ENCODE measurements around the gene MMAA.

MMAA gene

DNA sequence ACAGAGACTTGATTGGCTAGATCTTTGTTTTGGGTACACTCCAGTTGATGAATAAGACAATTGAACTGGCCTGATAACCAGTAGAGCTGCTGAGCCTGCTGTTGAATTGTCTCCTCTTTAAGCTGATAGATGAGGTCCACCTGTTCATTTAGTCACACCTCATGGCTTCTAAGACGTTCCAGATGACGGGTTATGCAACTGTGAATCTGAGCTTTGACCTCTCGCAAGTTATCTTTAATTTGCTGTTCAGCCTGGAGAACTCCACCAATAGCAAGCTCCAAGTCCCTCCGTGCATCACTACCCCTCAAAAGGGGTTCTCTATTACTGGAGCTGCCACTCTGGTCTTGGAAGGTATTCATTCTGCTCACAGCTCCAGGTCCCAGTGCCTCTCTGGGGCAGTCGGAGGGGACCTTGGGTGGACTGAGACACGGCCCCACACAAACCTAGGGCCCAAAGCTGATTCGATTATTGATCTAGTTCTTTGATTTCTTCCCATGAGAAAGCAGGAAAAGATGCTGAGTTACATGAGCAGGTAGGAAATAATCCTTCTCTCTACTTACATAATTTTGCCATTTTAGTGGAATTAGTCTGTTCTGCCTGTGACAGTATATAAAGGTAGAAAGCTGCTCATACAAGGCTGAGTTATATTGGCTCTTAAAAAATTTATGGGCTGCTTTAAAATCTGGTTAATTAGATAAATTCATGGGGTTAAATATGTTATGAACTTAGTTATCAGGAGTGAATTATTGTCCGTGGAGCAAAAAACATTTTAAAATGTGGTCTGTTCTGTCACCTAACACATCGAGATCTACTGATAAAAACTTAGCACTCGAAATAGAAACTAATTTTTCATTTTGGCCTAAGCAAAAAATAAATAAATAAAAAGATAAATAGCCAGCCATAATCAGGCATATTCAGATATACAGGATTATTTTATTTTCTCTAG lies 6.8 kb downstream of the MMAA start:
- TF ChIP-seq POLR2AphosphoS5 (IDR thresholded peaks at IDR 0.05; ENCODE audit: low read depth): no peak
- H3K4me3 ChIP-seq (replicated peaks; ENCODE audit: insufficient read depth, low read length): no peak overlapping the region
- no peak for DNase-seq (ENCODE audit: low read depth in 1 of 2, low spot score in 1 of 2)
- no peaks in the 10 kb centered on the region for H3K27me3 ChIP-seq (ENCODE audit: insufficient read depth, poor library complexity, severe bottlenecking)
- no peak overlapping the region for H3K27ac ChIP-seq (replicated peaks)

GRCh38 chr4:145626623-145626982 lies 7.4 kb downstream of the MMAA start:
- no peak for DNase-seq (ENCODE audit: low read depth in 1 of 2, low spot score in 1 of 2)
- no peak overlapping the region for H3K4me3 ChIP-seq (replicated peaks; ENCODE audit: insufficient read depth, low read length)
- TF ChIP-seq POLR2AphosphoS5 (IDR thresholded peaks at IDR 0.05; ENCODE audit: low read depth): no peak
- no peak for TF ChIP-seq GABPA (IDR thresholded peaks at IDR 0.05; ENCODE audit: low read depth)
- TF ChIP-seq, protein P1, sequence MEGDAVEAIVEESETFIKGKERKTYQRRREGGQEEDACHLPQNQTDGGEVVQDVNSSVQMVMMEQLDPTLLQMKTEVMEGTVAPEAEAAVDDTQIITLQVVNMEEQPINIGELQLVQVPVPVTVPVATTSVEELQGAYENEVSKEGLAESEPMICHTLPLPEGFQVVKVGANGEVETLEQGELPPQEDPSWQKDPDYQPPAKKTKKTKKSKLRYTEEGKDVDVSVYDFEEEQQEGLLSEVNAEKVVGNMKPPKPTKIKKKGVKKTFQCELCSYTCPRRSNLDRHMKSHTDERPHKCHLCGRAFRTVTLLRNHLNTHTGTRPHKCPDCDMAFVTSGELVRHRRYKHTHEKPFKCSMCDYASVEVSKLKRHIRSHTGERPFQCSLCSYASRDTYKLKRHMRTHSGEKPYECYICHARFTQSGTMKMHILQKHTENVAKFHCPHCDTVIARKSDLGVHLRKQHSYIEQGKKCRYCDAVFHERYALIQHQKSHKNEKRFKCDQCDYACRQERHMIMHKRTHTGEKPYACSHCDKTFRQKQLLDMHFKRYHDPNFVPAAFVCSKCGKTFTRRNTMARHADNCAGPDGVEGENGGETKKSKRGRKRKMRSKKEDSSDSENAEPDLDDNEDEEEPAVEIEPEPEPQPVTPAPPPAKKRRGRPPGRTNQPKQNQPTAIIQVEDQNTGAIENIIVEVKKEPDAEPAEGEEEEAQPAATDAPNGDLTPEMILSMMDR (IDR thresholded peaks at IDR 0.05; ENCODE audit: insufficient read depth, low read length): no peak
- TF ChIP-seq, protein P2, sequence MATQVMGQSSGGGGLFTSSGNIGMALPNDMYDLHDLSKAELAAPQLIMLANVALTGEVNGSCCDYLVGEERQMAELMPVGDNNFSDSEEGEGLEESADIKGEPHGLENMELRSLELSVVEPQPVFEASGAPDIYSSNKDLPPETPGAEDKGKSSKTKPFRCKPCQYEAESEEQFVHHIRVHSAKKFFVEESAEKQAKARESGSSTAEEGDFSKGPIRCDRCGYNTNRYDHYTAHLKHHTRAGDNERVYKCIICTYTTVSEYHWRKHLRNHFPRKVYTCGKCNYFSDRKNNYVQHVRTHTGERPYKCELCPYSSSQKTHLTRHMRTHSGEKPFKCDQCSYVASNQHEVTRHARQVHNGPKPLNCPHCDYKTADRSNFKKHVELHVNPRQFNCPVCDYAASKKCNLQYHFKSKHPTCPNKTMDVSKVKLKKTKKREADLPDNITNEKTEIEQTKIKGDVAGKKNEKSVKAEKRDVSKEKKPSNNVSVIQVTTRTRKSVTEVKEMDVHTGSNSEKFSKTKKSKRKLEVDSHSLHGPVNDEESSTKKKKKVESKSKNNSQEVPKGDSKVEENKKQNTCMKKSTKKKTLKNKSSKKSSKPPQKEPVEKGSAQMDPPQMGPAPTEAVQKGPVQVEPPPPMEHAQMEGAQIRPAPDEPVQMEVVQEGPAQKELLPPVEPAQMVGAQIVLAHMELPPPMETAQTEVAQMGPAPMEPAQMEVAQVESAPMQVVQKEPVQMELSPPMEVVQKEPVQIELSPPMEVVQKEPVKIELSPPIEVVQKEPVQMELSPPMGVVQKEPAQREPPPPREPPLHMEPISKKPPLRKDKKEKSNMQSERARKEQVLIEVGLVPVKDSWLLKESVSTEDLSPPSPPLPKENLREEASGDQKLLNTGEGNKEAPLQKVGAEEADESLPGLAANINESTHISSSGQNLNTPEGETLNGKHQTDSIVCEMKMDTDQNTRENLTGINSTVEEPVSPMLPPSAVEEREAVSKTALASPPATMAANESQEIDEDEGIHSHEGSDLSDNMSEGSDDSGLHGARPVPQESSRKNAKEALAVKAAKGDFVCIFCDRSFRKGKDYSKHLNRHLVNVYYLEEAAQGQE (IDR thresholded peaks at IDR 0.05; ENCODE audit: insufficient replicate concordance, low read depth): no peak
- TF ChIP-seq SPI1 (IDR thresholded peaks at IDR 0.05; ENCODE audit: borderline replicate concordance, low read depth): no peak
- no peak overlapping the region for H3K27ac ChIP-seq (replicated peaks)
- H3K27me3 ChIP-seq (ENCODE audit: insufficient read depth, poor library complexity, severe bottlenecking): no peaks in the 10 kb centered on the region

- TF ChIP-seq GABPA (IDR thresholded peaks at IDR 0.05; ENCODE audit: low read depth): no peak
- TF ChIP-seq, protein P2 (IDR thresholded peaks at IDR 0.05; ENCODE audit: insufficient replicate concordance, low read depth): no peak
- TF ChIP-seq, protein P1 (IDR thresholded peaks at IDR 0.05; ENCODE audit: insufficient read depth, low read length): no peak
- TF ChIP-seq SPI1 (IDR thresholded peaks at IDR 0.05; ENCODE audit: borderline replicate concordance, low read depth): no peak
- no peak for DNase-seq (ENCODE audit: low read depth in 1 of 2, low spot score in 1 of 2)
- Histone ChIP-seq H3K27ac (replicated peaks) (no peak overlapping the region), H3K4me3 (replicated peaks; ENCODE audit: insufficient read depth, low read length) (no peak overlapping the region), H3K27me3 (ENCODE audit: insufficient read depth, poor library complexity, severe bottlenecking) (no peaks in the 10 kb centered on the region)
Observed at GRCh38 chr4:145635117-145635516, 15.9 kb downstream of the MMAA start.

DNA sequence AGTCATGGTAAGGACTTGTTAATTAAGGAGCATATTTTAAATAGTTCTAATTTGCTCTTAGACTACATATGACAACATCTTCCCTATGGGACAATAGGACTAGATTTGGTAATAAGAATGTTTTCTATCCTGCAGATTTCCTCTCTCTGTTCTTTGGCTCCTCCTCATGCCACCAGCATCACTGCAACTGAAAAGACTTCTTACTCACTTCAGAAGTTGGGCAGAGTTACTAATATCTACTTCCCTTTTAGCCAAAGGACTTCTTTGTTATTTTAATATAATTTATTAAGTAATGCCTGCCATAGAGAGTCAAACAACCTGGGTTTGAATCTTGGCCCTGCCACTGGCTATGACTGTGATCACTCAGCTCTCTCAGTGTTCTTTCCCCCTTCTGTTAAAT lies 16.4 kb downstream of the MMAA start:
- H3K27ac ChIP-seq (replicated peaks): no peak overlapping the region
- H3K27me3 ChIP-seq (ENCODE audit: insufficient read depth, poor library complexity, severe bottlenecking): no peaks in the 10 kb centered on the region
- TF ChIP-seq POLR2AphosphoS5 (IDR thresholded peaks at IDR 0.05; ENCODE audit: low read depth): no peak
- TF ChIP-seq, protein P2 (IDR thresholded peaks at IDR 0.05; ENCODE audit: insufficient replicate concordance, low read depth): no peak
- no peak for TF ChIP-seq SPI1 (IDR thresholded peaks at IDR 0.05; ENCODE audit: borderline replicate concordance, low read depth)
- no peak for TF ChIP-seq GABPA (IDR thresholded peaks at IDR 0.05; ENCODE audit: low read depth)
- TF ChIP-seq, protein P1 (IDR thresholded peaks at IDR 0.05; ENCODE audit: insufficient read depth, low read length): no peak
- H3K4me3 ChIP-seq (replicated peaks; ENCODE audit: insufficient read depth, low read length): no peak overlapping the region
- no peak for DNase-seq (ENCODE audit: low read depth in 1 of 2, low spot score in 1 of 2)
